Measurements from ENCODE around the gene TDP2. TPM values are rescaled to one million over a fixed set of nuclear protein-coding genes. Genes with fewer than 3 reads are reported as not detected.
"Not testable (repeated sequence)": the region's sequence is repeated elsewhere in the genome, so short reads cannot be mapped to it uniquely, and the experiment has no call there.

The TDP2 gene
- polyA plus RNA-seq, 3 donors = 64.9 to 71.6 (median 65.2) TPM

GRCh38 chr6:24655215-24655614 lies 11.5 kb downstream of the TDP2 start:
- no peak for DNase-seq (ENCODE audit: low read depth in 3 of 3, low spot score in 2 of 3)

- no peak for DNase-seq (ENCODE audit: low read depth in 3 of 3, low spot score in 2 of 3)
Observed at GRCh38 chr6:24650365-24650764, 16.3 kb downstream of the TDP2 start.

GRCh38 chr6:24649691-24650090 lies 17.0 kb downstream of the TDP2 start:
- no peak for DNase-seq (ENCODE audit: low read depth in 3 of 3, low spot score in 2 of 3)

GRCh38 chr6:24648276-24648675 lies 18.4 kb downstream of the TDP2 start:
- DNase-seq (ENCODE audit: low read depth in 3 of 3, low spot score in 2 of 3) = no peak

GRCh38 chr6:24646771-24647170 lies 19.9 kb downstream of the TDP2 start:
- no peak for DNase-seq (ENCODE audit: low read depth in 3 of 3, low spot score in 2 of 3)

- no peak for DNase-seq (ENCODE audit: low read depth in 3 of 3, low spot score in 2 of 3)
Observed at GRCh38 chr6:24644377-24644776, 22.3 kb downstream of the TDP2 start.

GRCh38 chr6:24643920-24644319 lies 22.8 kb downstream of the TDP2 start:
- DNase-seq (ENCODE audit: low read depth in 3 of 3, low spot score in 2 of 3) = no peak

- DNase-seq (ENCODE audit: low read depth in 3 of 3, low spot score in 2 of 3) = no peak
Observed at GRCh38 chr6:24642061-24642460, 24.6 kb downstream of the TDP2 start.

GRCh38 chr6:24640631-24641030 lies 26.1 kb downstream of the TDP2 start:
- DNase-seq (ENCODE audit: low read depth in 3 of 3, low spot score in 2 of 3) = not testable (repeated sequence)

GRCh38 chr6:24640166-24640565 lies 26.5 kb downstream of the TDP2 start:
- DNase-seq (ENCODE audit: low read depth in 3 of 3, low spot score in 2 of 3) = no peak

GRCh38 chr6:24636681-24637080 lies 30.0 kb downstream of the TDP2 start:
- no peak for DNase-seq (ENCODE audit: low read depth in 3 of 3, low spot score in 2 of 3)

- DNase-seq (ENCODE audit: low read depth in 3 of 3, low spot score in 2 of 3) = no peak
Observed at GRCh38 chr6:24632573-24632972, 34.1 kb downstream of the TDP2 start.

- DNase-seq (ENCODE audit: low read depth in 3 of 3, low spot score in 2 of 3) = no peak
Observed at GRCh38 chr6:24631671-24632070, 35.0 kb downstream of the TDP2 start.

GRCh38 chr6:24630856-24631505 lies 35.7 kb downstream of the TDP2 start:
- no peak for DNase-seq (ENCODE audit: low read depth in 3 of 3, low spot score in 2 of 3)

- DNase-seq (ENCODE audit: low read depth in 3 of 3, low spot score in 2 of 3) = no peak
Observed at GRCh38 chr6:24621626-24622289, 44.9 kb downstream of the TDP2 start.

GRCh38 chr6:24620637-24621036 lies 46.1 kb downstream of the TDP2 start:
- DNase-seq (ENCODE audit: low read depth in 3 of 3, low spot score in 2 of 3) = no peak

GRCh38 chr6:24619661-24620060 lies 47.0 kb downstream of the TDP2 start:
- DNase-seq (ENCODE audit: low read depth in 3 of 3, low spot score in 2 of 3) = no peak

GRCh38 chr6:24614648-24615047 lies 52.1 kb downstream of the TDP2 start:
- DNase-seq (ENCODE audit: low read depth in 3 of 3, low spot score in 2 of 3) = no peak

GRCh38 chr6:24614043-24614420 lies 52.7 kb downstream of the TDP2 start:
- no peak for DNase-seq (ENCODE audit: low read depth in 3 of 3, low spot score in 2 of 3)

- no peak for DNase-seq (ENCODE audit: low read depth in 3 of 3, low spot score in 2 of 3)
Observed at GRCh38 chr6:24613361-24614042, 53.2 kb downstream of the TDP2 start.

GRCh38 chr6:24610672-24611071 lies 56.0 kb downstream of the TDP2 start:
- DNase-seq (ENCODE audit: low read depth in 3 of 3, low spot score in 2 of 3) = no peak

Measured in right renal cortex interstitium (tissue), 3 donors.